ENCODE measurements around the gene SCFD2. TPM values are rescaled to one million over a fixed set of nuclear protein-coding genes. Genes with fewer than 3 reads are reported as not detected.

The SCFD2 gene
- total and polyA plus RNA-seq, 10 of the 15 experiments (the other 5 are each of a cell fraction or from before 2014, with no cell fraction given): 4.8 to 37.6 (median 24.9) TPM

DNA sequence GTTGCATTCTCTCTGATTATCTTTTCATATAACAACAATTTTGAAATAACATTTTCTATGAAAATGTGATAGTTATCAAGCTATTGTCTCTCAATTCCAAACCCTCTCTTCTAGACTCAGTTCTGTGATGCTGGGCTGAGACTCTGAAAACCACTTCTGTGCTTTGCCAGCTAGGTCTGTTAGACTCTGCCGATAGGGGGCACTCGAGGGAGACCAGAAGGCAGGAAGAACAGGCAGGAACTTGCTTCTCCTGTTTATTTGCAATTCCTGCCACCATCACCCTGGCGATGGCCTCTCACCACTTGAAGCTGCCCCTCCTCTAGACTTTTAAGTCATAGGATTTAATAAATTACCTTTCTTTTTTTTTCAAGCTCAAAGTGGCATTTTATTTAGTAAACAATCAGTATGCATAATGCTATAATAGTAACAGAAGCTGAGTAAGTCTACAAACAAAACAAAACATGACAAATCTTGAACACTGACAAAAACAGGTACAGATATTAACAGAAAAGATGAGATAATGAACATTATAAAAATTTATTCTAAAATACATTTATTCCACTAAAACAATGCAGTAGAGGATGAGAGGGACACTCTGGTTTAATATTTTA is 454.1 kb downstream of the SCFD2 start:
- Histone ChIP-seq H3K27ac (ENCODE audit: control insufficient read depth, insufficient read depth) (no peak overlapping the region), H3K9me3 (replicated peaks; ENCODE audit: control insufficient read depth, insufficient read depth, low read length) (no peaks in the 10 kb centered on the region), H3K9ac (ENCODE audit: control insufficient read depth, insufficient read depth, low read length) (no peak overlapping the region), H2AFZ (ENCODE audit: control insufficient read depth, low read depth, low read length) (peak overlapping the region; percentile 32; the same call in 1 of the 2 replicates), H3K4me3 (no peak overlapping the region), H3K27me3 (replicated peaks in 1 of 2; ENCODE audit: control insufficient read depth in 2 of 2, insufficient read depth in 2 of 2, low read length in 1 of 2) (no peaks in the 10 kb centered on the region), H3K4me2 (ENCODE audit: control insufficient read depth, insufficient read depth) (no peak overlapping the region), H3K36me3 (ENCODE audit: control insufficient read depth in 2 of 2, insufficient read depth in 2 of 2, low read length in 1 of 2) (no peaks in the 10 kb centered on the region), H4K20me1 (ENCODE audit: control insufficient read depth, insufficient read depth) (no peaks in the 10 kb centered on the region), H3K4me1 (ENCODE audit: control insufficient read depth, insufficient read depth, low read length) (no peaks in the 10 kb centered on the region), H3K79me2 (ENCODE audit: control insufficient read depth, insufficient read depth, low read length) (no peaks in the 10 kb centered on the region)
- 4% methylated on average over 3 of the region's 3 CpGs for WGBS (ENCODE audit: insufficient coverage, insufficient replicate concordance, low lambda C conversion rate, missing lambda C conversion rate)
- intact Hi-C loops (cut with micrococcal nuclease; ENCODE audit: unreplicated experiment) (loop anchor here (2.0 kb wide), 1 partner anchor 71 kb away; no protein-coding TSS in a partner anchor), in situ Hi-C loops (cut with MboI) (no loop called here)
- DNase-seq (ENCODE audit: low read depth, low spot score): peak; percentile 9
- RAD21 ChIA-PET (ENCODE audit: unreplicated experiment): interaction anchor here (0.8 to 1.0 kb wide), 3 partner anchors 71 to 1322 kb away, joined by 3 to 5 read pairs (median 3); no protein-coding TSS in a partner anchor
- SMC1A ChIA-PET (ENCODE audit: uncharacterized antibody, unreplicated experiment): interaction anchor here (0.7 to 2.3 kb wide), 6 partner anchors 10 to 73 kb away, joined by 3 to 8 read pairs (median 4); no protein-coding TSS in a partner anchor
- ATAC-seq: peak; percentile 96
- FAIRE-seq: peak; percentile 80
- CTCF ChIA-PET: interaction anchor here (0.7 to 3.1 kb wide), 31 partner anchors 9 to 1137 kb away, joined by 3 to 18 read pairs (median 4); no protein-coding TSS in a partner anchor
- TF ChIP-seq MTA3 (IDR thresholded peaks at IDR 0.05; ENCODE audit: borderline replicate concordance, low read length) (no peak), RAD21 (IDR thresholded peaks at IDR 0.05; ENCODE audit: insufficient read depth, low read depth, low read length) (peak; percentile 51), ZNF622 (IDR thresholded peaks at IDR 0.05) (no peak), YY1 (IDR thresholded peaks at IDR 0.05; ENCODE audit: low read depth, low read length) (0 out of 2 replicates have a peak, but pooled peaks have one; percentile 14), FOS (IDR thresholded peaks at IDR 0.05; ENCODE audit: borderline replicate concordance, extremely low read depth, insufficient read length) (no peak), KDM1A (IDR thresholded peaks at IDR 0.05; ENCODE audit: borderline replicate concordance) (no peak), SMC3 (IDR thresholded peaks at IDR 0.05; ENCODE audit: borderline replicate concordance, low read length) (peak; percentile 43)
- TF ChIP-seq, protein P1, sequence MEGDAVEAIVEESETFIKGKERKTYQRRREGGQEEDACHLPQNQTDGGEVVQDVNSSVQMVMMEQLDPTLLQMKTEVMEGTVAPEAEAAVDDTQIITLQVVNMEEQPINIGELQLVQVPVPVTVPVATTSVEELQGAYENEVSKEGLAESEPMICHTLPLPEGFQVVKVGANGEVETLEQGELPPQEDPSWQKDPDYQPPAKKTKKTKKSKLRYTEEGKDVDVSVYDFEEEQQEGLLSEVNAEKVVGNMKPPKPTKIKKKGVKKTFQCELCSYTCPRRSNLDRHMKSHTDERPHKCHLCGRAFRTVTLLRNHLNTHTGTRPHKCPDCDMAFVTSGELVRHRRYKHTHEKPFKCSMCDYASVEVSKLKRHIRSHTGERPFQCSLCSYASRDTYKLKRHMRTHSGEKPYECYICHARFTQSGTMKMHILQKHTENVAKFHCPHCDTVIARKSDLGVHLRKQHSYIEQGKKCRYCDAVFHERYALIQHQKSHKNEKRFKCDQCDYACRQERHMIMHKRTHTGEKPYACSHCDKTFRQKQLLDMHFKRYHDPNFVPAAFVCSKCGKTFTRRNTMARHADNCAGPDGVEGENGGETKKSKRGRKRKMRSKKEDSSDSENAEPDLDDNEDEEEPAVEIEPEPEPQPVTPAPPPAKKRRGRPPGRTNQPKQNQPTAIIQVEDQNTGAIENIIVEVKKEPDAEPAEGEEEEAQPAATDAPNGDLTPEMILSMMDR (IDR thresholded peaks at IDR 0.05 in 2 of 3, conservative IDR thresholded peaks at IDR 0.05 in 1 of 3; ENCODE audit: control insufficient read depth in 2 of 3, extremely low read depth in 1 of 3, insufficient read depth in 1 of 3, low read depth in 3 of 3, low read length in 3 of 3): peak; percentile 68 to 94 (median 92)
- TF ChIP-seq, protein P2, sequence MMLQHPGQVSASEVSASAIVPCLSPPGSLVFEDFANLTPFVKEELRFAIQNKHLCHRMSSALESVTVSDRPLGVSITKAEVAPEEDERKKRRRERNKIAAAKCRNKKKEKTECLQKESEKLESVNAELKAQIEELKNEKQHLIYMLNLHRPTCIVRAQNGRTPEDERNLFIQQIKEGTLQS (IDR thresholded peaks at IDR 0.05; ENCODE audit: borderline replicate concordance, extremely low read depth, low read depth, low read length): no peak
- POLR2A ChIA-PET: no interaction called here
- no TSS peak for BruUV-seq (replicated peaks)
